HG02852 (cell line): ENCODE measurements around the gene KLHL5.

Experiments
- ATAC-seq: cut with Tn5 transposase; IDR thresholded peaks from one replicate; pipeline ENCODE4 v1.9.1; 2021; ENCODE audit warnings: mild to moderate bottlenecking, moderate library complexity; ENCODE audit not compliant: unreplicated experiment

Gene KLHL5

DNA sequence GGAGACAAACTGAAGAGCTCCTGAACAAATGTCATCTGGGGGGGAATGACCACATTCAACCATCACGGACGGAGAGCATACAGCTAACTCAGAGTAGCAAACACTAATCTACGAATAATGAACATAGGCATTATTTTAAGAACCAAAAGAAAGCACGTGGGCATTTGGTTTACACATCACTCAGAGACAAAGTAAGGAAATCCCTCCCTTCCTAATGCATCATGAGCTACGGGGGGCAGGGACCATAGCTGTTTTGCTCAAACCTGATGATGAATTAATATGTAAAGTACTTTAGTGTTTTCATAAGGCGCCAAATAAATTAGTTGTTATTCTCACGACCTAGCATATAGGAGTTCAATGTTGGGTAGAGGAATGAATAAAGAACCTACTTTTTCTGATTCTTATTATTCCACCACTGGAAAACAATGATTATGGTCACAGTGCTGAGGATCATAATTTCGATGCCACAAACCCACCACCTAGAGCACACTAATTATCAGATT, 18.1 kb upstream of the KLHL5 start:
- no peak for ATAC-seq

DNA sequence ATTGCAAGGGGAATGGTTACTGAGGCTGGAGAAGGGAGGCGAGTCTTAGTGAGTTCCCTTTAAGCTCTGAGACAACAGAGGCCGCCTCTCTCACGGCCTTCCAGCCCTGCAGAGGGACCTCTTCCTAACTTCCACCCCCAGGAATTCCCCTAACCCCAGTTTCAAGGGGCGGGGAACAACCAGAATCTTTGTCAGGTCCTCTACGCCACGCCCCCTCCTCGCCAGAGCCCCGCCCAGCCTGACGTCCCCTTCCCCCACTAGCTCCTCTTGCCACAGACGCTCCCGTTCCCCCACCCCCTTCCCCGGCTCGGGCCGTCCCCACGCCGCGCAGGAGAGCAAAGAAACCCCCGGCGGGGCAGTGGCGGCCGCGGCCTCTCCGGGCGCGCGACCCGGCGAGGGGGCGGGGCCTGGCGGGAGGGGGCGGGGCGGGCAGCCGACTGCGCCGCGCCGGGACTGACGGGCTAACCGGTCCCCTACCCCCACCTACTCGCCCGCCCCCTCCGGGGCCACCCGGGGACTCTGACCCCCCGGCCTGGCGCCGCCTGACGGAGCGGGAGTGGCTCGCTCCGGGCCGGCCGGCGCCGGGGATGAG, 17.6 kb upstream of the KLHL5 start:
- peak; percentile 69 for ATAC-seq

GRCh38 chr4:39044956-39045826, 16.8 kb upstream of the KLHL5 start:
- ATAC-seq = peak; percentile 32

- ATAC-seq = no peak
Observed at GRCh38 chr4:39045827-39046221, 16.2 kb upstream of the KLHL5 start.

- no peak for ATAC-seq
Observed at GRCh38 chr4:39046249-39046648, 15.8 kb upstream of the KLHL5 start.

DNA sequence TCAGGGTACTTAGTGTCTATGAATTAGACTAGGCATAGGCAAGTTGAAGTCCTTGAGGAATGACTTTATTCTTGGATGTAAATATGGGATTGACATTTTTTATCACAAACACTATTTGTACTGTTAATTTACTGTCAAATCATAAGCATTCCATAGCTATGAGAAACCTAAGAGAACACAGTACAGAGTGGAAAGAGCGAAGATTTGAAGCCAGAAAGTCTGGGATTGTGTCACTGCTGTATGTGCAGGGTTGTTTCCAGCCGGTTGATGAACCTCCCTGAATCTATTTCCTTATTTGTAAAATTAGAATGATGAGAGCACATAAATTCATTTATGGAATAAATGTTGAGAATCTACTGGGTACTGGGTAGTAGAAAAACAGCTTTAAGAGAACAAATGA, 14.4 kb upstream of the KLHL5 start:
- ATAC-seq = no peak

DNA sequence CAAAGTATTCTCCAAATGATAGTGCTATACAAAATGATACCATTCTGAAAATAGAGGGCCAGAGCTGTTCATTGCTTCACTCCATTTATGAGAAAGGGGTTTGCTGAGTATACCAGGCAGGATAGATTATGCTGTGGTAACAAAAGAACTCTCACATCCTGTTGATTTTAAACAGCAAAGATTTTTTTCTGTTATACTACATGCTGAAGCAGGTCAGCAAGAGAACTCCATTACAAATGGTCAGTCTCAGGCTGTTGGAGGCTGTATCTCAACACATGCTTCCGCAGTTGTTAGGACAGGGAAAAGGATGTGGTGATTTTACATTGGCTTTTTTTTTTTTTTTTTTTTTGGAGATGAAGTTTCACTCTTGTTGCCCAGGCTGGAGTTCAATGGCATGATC, 13.7 kb upstream of the KLHL5 start:
- ATAC-seq = no peak

DNA sequence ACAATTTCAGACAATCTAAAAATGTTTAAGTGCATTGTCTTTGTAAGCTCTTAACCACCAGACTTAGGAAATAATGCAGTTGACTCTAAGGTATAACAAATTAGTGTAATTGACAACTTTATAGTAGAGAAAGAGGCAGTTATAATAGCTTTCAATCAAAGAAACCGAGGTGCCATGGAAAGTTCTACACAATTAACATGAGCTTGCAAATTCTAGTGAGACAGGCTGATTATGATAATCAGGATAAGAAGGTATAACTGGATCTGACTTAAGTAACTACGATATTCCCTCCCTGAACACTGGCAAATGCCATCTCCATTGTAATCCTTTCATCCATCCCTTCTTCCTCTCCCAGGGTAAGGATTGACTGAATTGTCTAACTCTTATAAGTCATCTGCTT, 11.4 kb upstream of the KLHL5 start:
- no peak for ATAC-seq

DNA sequence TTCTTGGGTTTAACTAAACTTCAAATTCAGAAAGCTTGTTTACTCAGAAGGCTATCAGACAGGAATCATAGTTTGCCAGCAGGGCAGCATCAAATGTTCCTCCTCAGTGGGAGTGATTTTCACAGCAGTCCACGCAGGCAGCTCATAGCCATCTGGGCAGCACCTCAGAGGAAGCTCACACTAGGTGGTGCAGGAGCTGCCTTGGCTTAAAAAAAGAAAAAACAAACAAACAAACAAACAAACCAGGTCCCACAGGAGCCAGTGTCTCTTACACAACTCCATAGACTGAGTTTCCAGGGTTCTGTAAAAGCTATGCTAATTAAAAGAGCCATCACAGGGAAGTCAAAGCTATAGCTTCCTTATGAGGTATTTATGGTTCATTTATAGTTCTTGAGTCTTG, 10.5 kb upstream of the KLHL5 start:
- no peak for ATAC-seq

DNA sequence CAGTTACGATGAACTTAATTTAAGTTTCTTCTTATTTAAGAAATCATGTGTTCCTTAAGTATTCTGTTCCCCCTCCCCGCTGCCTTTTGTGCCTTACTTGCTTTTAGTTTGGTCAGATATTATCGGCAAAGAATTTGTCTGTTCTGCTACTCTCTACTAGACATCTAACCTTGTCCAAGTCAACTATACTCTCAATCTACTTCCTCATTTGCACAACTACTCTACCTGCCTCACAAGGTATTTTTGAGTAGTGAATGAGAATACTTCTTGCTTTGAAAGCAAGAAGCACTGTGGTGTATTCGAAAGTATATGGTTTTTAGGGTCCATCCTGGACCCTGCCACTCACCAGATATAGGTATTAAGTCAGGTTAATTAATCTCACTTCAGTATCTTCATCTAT, 8.0 kb upstream of the KLHL5 start:
- no peak for ATAC-seq

DNA sequence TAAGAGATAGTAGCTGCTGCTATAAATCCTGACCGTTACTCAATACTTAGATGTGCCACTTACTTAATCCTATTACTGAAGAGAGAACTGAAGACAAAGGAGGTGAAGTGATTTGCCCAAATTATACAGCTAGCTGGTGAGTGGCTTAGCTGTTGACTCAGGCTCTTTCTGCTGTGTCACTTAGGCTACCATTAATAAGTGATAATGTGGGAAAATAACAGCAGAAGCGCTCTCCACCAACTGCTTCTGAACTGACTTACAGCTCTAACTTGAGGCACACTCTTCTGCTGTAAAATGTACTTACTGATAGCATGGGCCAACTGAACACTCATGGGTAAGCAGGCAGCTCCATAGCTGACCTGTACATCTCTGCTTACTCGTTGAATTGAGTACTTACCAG, 7.5 kb upstream of the KLHL5 start:
- ATAC-seq = no peak

DNA sequence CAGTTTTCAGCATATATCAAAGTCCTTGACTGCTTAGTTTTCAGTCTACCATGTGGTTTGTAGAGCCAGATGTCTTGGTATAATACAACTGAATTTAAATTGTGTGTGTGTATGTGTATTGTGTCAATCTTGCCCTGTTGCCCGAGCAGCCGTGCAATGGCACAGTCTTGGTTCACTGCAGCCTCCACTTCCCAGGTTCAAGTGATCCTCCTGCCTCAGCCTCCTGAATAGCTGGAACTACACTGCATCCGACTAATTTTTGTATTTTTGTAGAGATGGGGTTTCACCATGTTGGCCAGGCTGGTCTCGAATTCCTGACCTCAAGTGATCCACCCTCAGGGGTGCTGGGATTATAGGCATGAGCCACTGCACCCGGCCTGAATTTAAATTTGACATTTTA, 6.0 kb upstream of the KLHL5 start:
- ATAC-seq = no peak

- ATAC-seq = no peak
Observed at GRCh38 chr4:39061457-39061856, 575 bp upstream of the KLHL5 start.

GRCh38 chr4:39062770-39063097, 702 bp downstream of the KLHL5 start:
- ATAC-seq = no peak

- no peak for ATAC-seq
Observed at GRCh38 chr4:39063430-39063829, 1.4 kb downstream of the KLHL5 start.

DNA sequence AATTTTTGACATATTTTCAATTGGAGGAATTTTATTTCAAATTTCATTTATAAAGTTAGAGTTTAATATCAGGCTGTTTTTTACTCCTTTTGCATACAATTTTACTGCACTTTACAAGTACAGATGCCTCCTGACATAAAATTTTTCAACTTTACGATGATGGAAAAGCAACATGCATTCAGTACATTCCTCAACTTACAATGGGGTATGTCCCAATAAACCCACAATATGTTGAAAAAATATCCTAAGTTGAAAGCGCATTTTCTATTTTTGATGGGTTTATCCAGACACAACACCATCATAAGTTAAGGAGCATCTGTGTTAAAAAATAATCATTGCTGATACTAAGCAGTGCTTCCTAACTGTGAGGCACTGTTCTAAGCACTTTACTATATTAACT, 4.3 kb downstream of the KLHL5 start:
- no peak for ATAC-seq

DNA sequence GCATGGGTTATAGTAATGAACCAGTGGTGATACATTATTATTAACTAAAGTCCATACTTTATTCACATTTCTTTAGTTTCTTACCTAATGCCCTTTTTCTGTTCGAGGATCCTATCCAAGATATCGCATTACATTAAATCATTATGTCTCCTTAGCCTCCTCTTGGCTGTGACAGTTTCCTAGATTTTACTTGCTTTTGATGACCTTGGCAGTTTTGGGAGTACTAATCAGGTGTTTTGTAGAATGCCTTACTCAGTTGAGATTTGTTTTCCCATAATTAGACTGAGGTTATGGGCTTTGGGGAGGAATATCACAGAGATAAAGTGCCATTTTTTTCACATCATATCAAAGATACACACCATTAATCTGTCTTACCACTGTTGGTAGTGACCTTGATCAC, 5.0 kb downstream of the KLHL5 start:
- no peak for ATAC-seq

GRCh38 chr4:39067451-39067850, 5.4 kb downstream of the KLHL5 start:
- ATAC-seq = no peak

DNA sequence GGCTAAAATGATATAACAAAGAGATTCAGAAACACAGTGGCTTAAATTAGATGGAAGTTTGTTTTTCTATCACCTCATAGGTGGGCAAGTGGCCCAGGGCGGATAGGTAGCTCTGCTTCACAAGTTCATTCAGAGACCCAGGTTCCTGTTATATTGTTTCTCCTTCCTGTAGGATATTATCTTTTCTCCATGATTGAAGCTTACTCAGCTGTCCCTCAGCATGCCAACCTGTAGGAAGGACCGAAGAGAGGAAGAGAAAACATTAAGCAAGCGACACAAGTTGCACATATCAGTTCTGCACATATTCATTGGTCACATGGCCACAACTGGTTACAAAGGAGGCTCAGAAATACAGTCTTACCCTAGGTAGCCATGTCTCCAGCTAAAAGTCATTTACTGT, 6.9 kb downstream of the KLHL5 start:
- no peak for ATAC-seq

DNA sequence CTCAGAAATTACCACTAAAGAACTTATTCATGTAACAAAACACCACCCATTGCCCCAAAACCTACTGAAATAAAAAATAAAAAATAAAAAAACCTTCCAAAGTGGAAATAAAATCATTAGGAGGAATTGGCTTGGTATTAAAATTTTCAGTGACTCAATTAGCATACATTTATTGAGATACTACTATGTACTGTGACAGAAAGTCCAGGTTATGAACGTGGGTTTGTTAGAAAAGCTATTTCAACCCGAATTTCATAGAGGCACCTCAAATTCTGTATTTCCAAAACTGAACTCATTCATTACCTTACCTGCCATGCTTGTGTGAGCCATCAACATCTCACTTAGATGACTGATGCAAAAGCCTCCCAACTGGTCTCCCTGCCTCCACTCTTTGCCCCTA, 16.8 kb downstream of the KLHL5 start:
- no peak for ATAC-seq

DNA sequence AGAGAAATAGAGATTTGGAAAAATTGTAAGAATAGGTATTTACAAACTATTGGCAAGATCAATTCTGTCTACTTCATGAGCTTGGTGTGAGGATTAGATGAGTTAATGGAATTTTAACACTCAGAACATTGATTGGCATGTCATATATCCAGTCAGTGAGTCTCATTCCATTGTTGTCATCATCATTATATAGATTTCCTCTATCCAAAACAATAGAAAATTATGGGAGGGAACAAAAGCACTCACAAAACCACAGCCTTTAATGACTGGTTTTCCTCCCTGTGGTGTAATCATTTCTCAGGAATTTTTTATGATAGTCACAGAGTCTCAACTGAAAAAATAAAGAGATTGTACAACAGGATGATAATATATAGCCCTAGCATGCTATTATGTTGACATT, 21.1 kb downstream of the KLHL5 start:
- ATAC-seq = no peak

DNA sequence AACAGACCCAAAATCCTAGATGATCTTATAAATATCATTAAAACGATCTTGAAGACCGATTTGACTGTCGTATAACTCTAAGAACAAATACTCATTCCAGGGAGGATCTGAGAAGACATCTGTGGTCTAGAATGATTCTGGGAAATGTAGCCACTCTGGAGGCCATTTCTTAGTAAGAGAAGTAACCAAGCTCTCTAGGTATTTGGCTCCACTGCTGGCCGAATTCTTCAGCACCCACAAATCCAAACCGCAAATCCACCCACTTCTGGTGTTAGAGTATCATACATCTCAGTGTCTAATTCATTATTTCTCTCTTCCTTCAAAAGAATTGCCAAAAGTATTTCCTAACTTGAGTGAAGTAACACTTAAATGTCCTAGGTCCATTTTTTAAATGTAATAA, 23.9 kb downstream of the KLHL5 start:
- no peak for ATAC-seq

DNA sequence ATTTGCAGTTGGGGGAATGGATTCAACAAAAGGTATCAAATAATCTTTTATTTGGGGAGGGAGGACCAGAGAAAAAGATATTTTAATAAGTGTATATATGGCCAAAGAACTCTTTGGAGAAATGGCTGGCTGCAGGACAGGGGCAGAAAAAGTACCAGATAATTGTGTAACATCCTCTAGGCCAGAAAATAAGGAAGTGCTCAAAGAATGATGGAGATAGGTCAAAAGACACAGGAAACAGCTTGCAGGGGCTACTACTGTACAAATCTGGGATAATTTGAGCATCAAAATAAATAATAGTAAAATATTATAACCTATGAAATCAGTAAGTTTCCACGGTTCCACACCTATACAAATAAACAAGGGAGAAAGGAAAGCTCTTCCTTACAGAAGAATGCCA, 34.8 kb downstream of the KLHL5 start:
- ATAC-seq = no peak
